NB4 (cell line): Measurements from ENCODE around the gene CCNYL1.

Experiments used
- DNase-seq: peaks from one replicate; pipeline ENCODE4 v3.0.0; 2010; ENCODE audit warnings: low read depth
- H3K4me3 ChIP-seq: one replicate; pipeline ENCODE4 v1.5.1; 2011; ENCODE audit warnings: mild to moderate bottlenecking, low read depth, low read length, moderate library complexity
- MYC ChIP-seq: IDR thresholded peaks from 2 replicates; pipeline ENCODE4 v1.6.1; 2011; ENCODE audit warnings: low read depth, low read length
- POLR2A ChIP-seq: IDR thresholded peaks from 2 replicates; pipeline ENCODE4 v1.6.1; 2011; ENCODE audit warnings: mild to moderate bottlenecking; ENCODE audit not compliant: insufficient read length; ENCODE audit errors: extremely low read depth
- TF ChIP-seq, protein P1 (sequence below): IDR thresholded peaks from one replicate; pipeline ENCODE4 v1.5.1; 2012; ENCODE audit warnings: low read depth, low read length
- TF ChIP-seq, protein P2 (sequence below): IDR thresholded peaks from 2 replicates; pipeline ENCODE4 v1.6.1; 2011; ENCODE audit warnings: low read depth, low read length

The CCNYL1 gene

DNA sequence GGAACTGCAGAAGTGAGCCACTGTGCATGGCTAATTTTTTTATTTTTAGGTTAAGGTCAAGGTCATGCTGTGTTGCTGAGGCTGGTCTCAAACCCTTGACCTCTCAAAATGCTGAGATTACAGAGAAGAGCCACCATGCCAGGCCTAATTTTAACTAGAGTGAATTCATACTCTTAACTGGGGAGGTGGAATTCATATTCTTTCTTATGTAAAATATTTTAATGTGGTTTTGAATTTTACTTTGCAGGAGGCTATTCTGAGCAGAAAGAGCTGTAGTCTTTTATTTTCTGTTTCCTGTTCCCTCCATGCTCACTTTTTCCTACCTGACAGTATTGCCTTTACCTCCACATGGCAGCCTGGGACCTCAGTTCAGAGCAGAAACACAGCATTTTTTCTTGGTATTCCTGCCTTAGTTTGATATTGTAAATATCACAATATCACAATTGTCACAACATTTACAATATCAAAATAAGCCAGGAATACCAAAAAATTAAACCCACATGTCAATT, 37.1 kb upstream of the CCNYL1 start:
- TF ChIP-seq MYC: no peak
- TF ChIP-seq, protein P1, sequence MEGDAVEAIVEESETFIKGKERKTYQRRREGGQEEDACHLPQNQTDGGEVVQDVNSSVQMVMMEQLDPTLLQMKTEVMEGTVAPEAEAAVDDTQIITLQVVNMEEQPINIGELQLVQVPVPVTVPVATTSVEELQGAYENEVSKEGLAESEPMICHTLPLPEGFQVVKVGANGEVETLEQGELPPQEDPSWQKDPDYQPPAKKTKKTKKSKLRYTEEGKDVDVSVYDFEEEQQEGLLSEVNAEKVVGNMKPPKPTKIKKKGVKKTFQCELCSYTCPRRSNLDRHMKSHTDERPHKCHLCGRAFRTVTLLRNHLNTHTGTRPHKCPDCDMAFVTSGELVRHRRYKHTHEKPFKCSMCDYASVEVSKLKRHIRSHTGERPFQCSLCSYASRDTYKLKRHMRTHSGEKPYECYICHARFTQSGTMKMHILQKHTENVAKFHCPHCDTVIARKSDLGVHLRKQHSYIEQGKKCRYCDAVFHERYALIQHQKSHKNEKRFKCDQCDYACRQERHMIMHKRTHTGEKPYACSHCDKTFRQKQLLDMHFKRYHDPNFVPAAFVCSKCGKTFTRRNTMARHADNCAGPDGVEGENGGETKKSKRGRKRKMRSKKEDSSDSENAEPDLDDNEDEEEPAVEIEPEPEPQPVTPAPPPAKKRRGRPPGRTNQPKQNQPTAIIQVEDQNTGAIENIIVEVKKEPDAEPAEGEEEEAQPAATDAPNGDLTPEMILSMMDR: no peak
- TF ChIP-seq, protein P2, sequence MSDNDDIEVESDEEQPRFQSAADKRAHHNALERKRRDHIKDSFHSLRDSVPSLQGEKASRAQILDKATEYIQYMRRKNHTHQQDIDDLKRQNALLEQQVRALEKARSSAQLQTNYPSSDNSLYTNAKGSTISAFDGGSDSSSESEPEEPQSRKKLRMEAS: no peak
- TF ChIP-seq POLR2A: no peak
- no peak for DNase-seq
- no peak overlapping the region for H3K4me3 ChIP-seq

DNA sequence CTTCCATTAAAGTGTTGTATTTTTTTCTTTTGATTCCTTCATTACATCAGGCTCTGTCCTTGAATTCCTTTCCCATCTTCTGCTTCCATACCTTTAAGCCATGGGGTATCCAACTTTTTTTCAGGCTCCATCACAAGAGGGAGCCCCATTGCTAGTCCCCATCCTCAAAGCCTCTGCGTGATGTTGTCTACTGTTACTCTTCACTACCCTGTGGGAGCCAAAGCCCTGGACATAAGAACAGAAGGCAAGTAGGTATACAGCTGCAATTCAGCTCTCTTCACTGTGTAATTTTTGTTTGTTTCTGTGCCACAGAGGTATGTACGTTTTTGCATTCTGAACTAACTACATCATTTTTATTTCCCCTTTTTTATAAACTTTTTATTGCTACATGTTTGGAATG, 36.6 kb upstream of the CCNYL1 start:
- DNase-seq: no peak
- TF ChIP-seq MYC (no peak), POLR2A (no peak)
- TF ChIP-seq, protein P2: no peak
- TF ChIP-seq, protein P1: no peak
- H3K4me3 ChIP-seq: no peak overlapping the region

DNA sequence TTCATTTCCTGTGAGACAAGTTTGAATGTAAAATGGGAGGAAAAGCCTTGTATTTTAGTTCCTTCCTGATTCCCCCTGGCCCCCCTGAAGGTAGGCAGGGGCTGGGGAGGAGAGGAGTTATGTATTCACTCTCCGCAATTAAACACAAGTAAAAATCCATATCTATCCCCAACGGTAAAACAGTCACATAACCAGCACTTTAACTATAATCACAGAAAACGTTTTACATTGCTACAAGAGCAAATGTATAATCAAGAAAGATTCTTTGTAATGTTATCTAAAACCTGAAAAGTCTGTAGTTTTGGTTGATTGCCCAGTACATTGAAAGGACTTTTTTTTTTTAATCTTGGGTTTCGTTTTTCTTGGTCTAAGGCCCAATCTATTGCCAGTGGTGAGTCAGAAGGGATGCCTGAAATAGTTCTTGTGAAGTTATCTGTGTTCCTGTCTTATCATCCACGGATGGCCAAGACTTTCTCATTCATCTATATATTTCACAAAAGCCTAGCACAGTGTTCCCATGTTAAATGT, 34.5 kb upstream of the CCNYL1 start:
- no peak for DNase-seq
- TF ChIP-seq, protein P2: no peak
- TF ChIP-seq, protein P1: no peak
- TF ChIP-seq MYC: no peak
- no peak for TF ChIP-seq POLR2A
- no peak overlapping the region for H3K4me3 ChIP-seq

DNA sequence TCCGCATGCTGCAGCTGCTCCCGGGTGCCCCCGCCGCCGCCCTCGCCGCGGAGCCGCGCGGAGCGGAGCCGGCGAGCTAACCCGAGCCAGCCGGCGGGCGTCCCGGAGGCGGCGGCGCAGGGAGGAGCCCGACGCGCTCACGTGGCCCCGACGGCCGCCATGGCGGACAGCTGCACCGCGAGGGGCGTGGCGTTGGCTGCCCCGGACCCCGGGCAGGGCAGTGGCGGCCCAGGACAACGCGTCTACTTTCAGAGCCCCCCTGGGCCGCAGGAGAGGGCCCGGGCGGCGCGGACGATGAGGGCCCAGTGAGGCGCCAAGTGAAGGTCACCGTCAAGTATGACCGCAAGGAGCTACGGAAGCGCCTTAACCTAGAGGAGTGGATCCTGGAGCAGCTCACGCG, 30.0 kb upstream of the CCNYL1 start:
- TF ChIP-seq, protein P2: no peak
- TF ChIP-seq POLR2A: no peak
- TF ChIP-seq MYC: no peak
- TF ChIP-seq, protein P1: no peak
- no peak for DNase-seq
- H3K4me3 ChIP-seq: no peak overlapping the region

DNA sequence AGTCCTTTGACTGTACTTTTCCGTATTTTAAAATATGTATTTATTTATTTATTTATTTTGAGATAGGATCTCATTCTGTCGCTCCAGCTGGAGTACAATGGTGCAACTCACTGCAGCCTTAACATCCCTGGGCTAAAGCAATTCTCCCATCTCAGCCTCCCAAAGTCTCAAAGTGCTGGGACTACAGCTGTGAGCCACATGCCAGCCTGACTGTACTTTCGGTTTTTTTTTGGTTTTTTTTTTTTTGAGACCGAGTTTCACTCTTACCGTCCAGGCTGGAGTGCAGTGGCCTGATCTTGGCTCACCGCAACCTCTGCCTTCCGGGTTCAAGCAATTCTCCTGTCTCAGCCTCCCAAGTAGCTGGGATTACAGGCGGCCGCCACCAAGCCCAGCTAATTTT, 28.9 kb upstream of the CCNYL1 start:
- DNase-seq: no peak
- TF ChIP-seq, protein P1: no peak
- no peak for TF ChIP-seq POLR2A
- H3K4me3 ChIP-seq: no peak overlapping the region

DNA sequence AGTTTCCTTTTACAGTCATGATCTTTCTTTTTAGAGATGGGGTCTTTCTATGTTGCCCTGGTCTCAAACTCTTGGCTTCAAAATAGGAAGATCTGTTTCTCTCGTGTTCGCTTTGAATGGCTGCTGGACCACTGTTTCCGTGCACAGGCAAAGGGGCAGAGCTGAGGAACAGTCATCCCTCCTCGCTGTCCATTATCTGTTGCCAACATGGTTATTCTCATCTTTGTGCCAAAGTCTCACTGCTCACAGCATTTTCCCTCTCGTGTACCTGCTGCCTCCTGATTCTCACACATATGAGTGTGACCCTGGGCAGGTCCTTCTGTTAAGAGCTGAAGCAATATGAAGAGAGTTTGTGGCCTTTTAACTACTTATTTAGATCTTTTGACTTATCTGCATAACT, 28.0 kb upstream of the CCNYL1 start:
- DNase-seq: no peak
- TF ChIP-seq POLR2A: no peak
- TF ChIP-seq, protein P1: no peak
- TF ChIP-seq, protein P2: no peak
- TF ChIP-seq MYC: no peak
- no peak overlapping the region for H3K4me3 ChIP-seq
